GM12878 (cell line): Measurements from ENCODE around the gene UNC93A. TPM values are rescaled to one million over a fixed set of nuclear protein-coding genes. Genes with fewer than 3 reads are reported as not detected.

Experiments used
- ATAC-seq: fragments of 200-7000 bp; cut with Tn5 transposase; 3 replicates; pipeline ENCODE4 v1.9.1; 2020; ENCODE audit warnings: mild to moderate bottlenecking, moderate library complexity
- BruUV-seq: library from RNA; stranded (reverse); fragments of 400-500 nt; replicated peaks from 2 replicates; lab custom pipeline; 2021; lab: Mats Ljungman, UMichigan
- CTCF ChIA-PET: fragments of 300-600 bp; sonication (Branson Sonifier 250); formaldehyde crosslinking; extraction: SDS; loops from one replicate; lab custom pipeline; 2021; ENCODE audit warnings: inconsistent platforms; lab: Yijun Ruan, JAX
- POLR2A ChIA-PET: fragments of 350-600 bp; formaldehyde crosslinking; extraction: SDS; loops from one replicate; lab custom pipeline; 2021; ENCODE audit warnings: inconsistent platforms; lab: Charles Lee
- RAD21 ChIA-PET: fragments of 300-600 bp; sonication (Branson Sonifier 250); formaldehyde crosslinking; loops from one replicate; lab custom pipeline; 2023; ENCODE audit warnings: antibody characterized with exemption; ENCODE audit not compliant: unreplicated experiment; lab: Charles Lee
- SMC1A ChIA-PET: fragments of 300-600 bp; sonication (Branson Sonifier 250); formaldehyde crosslinking; loops from one replicate; lab custom pipeline; 2023; ENCODE audit not compliant: unreplicated experiment, uncharacterized antibody; lab: Charles Lee
- DNase-seq: peaks from one replicate; pipeline ENCODE4 v3.0.0-alpha.2; 2011; ENCODE audit warnings: low read depth, low spot score
- FAIRE-seq: peaks from 3 replicates; lab custom pipeline; 2011; peaks lifted over from hg19 to GRCh38; lab: Jason Lieb, UNC
- H2AFZ ChIP-seq: 2 replicates; pipeline ENCODE4 v1.6.0; 2011; ENCODE audit warnings: low read depth, low read length, control low read depth; ENCODE audit not compliant: control insufficient read depth
- H3K27ac ChIP-seq: 2 replicates; pipeline ENCODE4 v1.5.1; 2011; ENCODE audit warnings: control low read depth; ENCODE audit not compliant: control insufficient read depth, insufficient read depth
- H3K27me3 ChIP-seq, 2 experiments: replicated peaks in 1 of 2; 2 replicates each; pipeline versions ENCODE4 v1.6.0 to v1.6.1; 2011; ENCODE audit warnings: low read length in 1 of 2; ENCODE audit not compliant: control insufficient read depth in 2 of 2, insufficient read depth in 2 of 2
- H3K36me3 ChIP-seq, 2 experiments: 2 replicates each; pipeline ENCODE4 v1.5.1; 2011; ENCODE audit warnings: low read length in 1 of 2; ENCODE audit not compliant: control insufficient read depth in 2 of 2, insufficient read depth in 2 of 2
- H3K4me1 ChIP-seq: 2 replicates; pipeline ENCODE4 v1.6.1; 2011; ENCODE audit warnings: mild to moderate bottlenecking, low read length, moderate library complexity, mixed read lengths; ENCODE audit not compliant: control insufficient read depth, insufficient read depth
- H3K4me2 ChIP-seq: 2 replicates; pipeline ENCODE4 v1.6.0; 2011; ENCODE audit warnings: control low read depth; ENCODE audit not compliant: control insufficient read depth, insufficient read depth
- H3K4me3 ChIP-seq: fragments of 200-600 bp; sonication (generic); 2 replicates; pipeline ENCODE4 v1.5.1; 2016
- H3K79me2 ChIP-seq: 2 replicates; pipeline ENCODE4 v1.6.0; 2011; ENCODE audit warnings: low read length; ENCODE audit not compliant: control insufficient read depth, insufficient read depth
- H3K9ac ChIP-seq: 2 replicates; pipeline ENCODE4 v1.8.0; 2011; ENCODE audit warnings: low read length, control low read depth, mixed read lengths; ENCODE audit not compliant: control insufficient read depth, insufficient read depth
- H3K9me3 ChIP-seq: replicated peaks from 3 replicates; pipeline ENCODE4 v1.5.1; 2011; ENCODE audit warnings: mild to moderate bottlenecking, low read length; ENCODE audit not compliant: control insufficient read depth, insufficient read depth
- H4K20me1 ChIP-seq: 2 replicates; pipeline ENCODE4 v1.6.0; 2011; ENCODE audit not compliant: control insufficient read depth, insufficient read depth
- CBX5 ChIP-seq: sonication (generic); IDR thresholded peaks from 2 replicates; pipeline ENCODE4 v1.6.1; 2016; ENCODE audit warnings: low read depth, moderate library complexity, mild to moderate bottlenecking, inconsistent platforms
- E2F4 ChIP-seq: IDR thresholded peaks from 2 replicates; pipeline ENCODE4 v1.6.1; 2012; ENCODE audit warnings: low read depth, low read length, improper control_type of control experiment
- EED ChIP-seq: sonication (generic); IDR thresholded peaks from 2 replicates; pipeline ENCODE4 v1.6.1; 2016; ENCODE audit warnings: antibody characterized with exemption, low read depth
- FOXM1 ChIP-seq: IDR thresholded peaks from 2 replicates; pipeline ENCODE4 v1.6.1; 2012; ENCODE audit warnings: low read depth, mild to moderate bottlenecking, inconsistent platforms, low read length, moderate library complexity
- HCFC1 ChIP-seq: fragments of 150-350 bp; IDR thresholded peaks from 2 replicates; pipeline ENCODE4 v1.6.1; 2014; ENCODE audit warnings: low read length
- IRF3 ChIP-seq: fragments of 450-650 bp; IDR thresholded peaks from 2 replicates; pipeline ENCODE4 v1.6.1; 2014; ENCODE audit warnings: mild to moderate bottlenecking
- NBN ChIP-seq: fragments of 450-650 bp; IDR thresholded peaks from 2 replicates; pipeline ENCODE4 v1.6.1; 2016
- NFIC ChIP-seq: IDR thresholded peaks from 2 replicates; pipeline ENCODE4 v1.6.1; 2012; ENCODE audit warnings: low read depth, mild to moderate bottlenecking, inconsistent platforms, low read length, moderate library complexity
- NRF1 ChIP-seq: conservative IDR thresholded peaks from 2 replicates; pipeline ENCODE4 v1.6.1; 2011; ENCODE audit warnings: mild to moderate bottlenecking, low read depth, low read length, improper control_type of control experiment
- PAX8 ChIP-seq: fragments of 450-650 bp; IDR thresholded peaks from 2 replicates; pipeline ENCODE4 v1.6.1; 2017; ENCODE audit warnings: mild to moderate bottlenecking, moderate library complexity
- RB1 ChIP-seq: fragments of 450-650 bp; formaldehyde crosslinking; IDR thresholded peaks from 2 replicates; pipeline ENCODE4 v1.6.1; 2017; ENCODE audit warnings: mild to moderate bottlenecking, borderline replicate concordance
- RCOR1 ChIP-seq: conservative IDR thresholded peaks from 2 replicates; pipeline ENCODE4 v1.6.1; 2012; ENCODE audit warnings: low read depth, low read length, improper control_type of control experiment
- SMC3 ChIP-seq: IDR thresholded peaks from 2 replicates; pipeline ENCODE4 v1.6.1; 2011; ENCODE audit warnings: low read length, improper control_type of control experiment, borderline replicate concordance
- STAT3 ChIP-seq: IDR thresholded peaks from 2 replicates; pipeline ENCODE4 v1.6.1; 2011; ENCODE audit warnings: low read depth, low read length, improper control_type of control experiment
- TAF1 ChIP-seq: IDR thresholded peaks from 2 replicates; pipeline ENCODE4 v1.6.1; 2011; ENCODE audit warnings: mild to moderate bottlenecking, low read depth, low read length, borderline replicate concordance
- TCF7 ChIP-seq: IDR thresholded peaks from 2 replicates; pipeline ENCODE4 v1.6.1; 2014; ENCODE audit warnings: antibody characterized with exemption, borderline replicate concordance
- YY1 ChIP-seq: IDR thresholded peaks from 2 replicates; pipeline ENCODE4 v1.6.1; 2011; ENCODE audit warnings: low read depth, mild to moderate bottlenecking, low read length
- ZNF217 ChIP-seq: fragments of 450-650 bp; IDR thresholded peaks from 2 replicates; pipeline ENCODE4 v1.6.1; 2017; ENCODE audit warnings: antibody characterized with exemption, mild to moderate bottlenecking
- WGBS: methylation state at CpG from one replicate; pipeline ENCODE4 v1.1.6; 2016; ENCODE audit warnings: low lambda C conversion rate; ENCODE audit not compliant: insufficient replicate concordance, insufficient coverage; ENCODE audit errors: missing lambda C conversion rate; 5-methylcytosine and 5-hydroxymethylcytosine counted together
- in situ Hi-C: fragments of 300-500 bp; cut with MboI; formaldehyde crosslinking; loops from 9 replicates; pipeline ENCODE4 v1.14.3; 2018; ENCODE audit warnings: mixed read lengths
- intact Hi-C: fragments of 100-400 bp; cut with micrococcal nuclease; formaldehyde crosslinking; loops from one replicate; pipeline ENCODE4 v1.14.2; 2022; ENCODE audit not compliant: unreplicated experiment
- polyA plus RNA-seq, 11 experiments: library from polyadenylated mRNA; depleted of rRNA in 4 of 11; unstranded in 6 of 11; stranded (reverse) in 5 of 11; fragments of >200 nt; fragmentation: Nextera tagmentation in 4 of 11; fragmentation: Illumina TruSeq in 1 of 11; extraction: Ambion mirVana in 4 of 11; extraction: Trizol in 1 of 11; gene quantifications; 1 replicate in 1 of 11; 2 replicates in 10 of 11; pipeline versions ENCODE4 v1.2.1 to v1.2.3, GENCODE V29; 2011 to 2016; ENCODE audit warnings: inconsistent platforms in 2 of 11, missing spikeins in 2 of 11, low read depth in 1 of 11
- total RNA-seq, 4 experiments: library from RNA; depleted of rRNA in 3 of 4; stranded (reverse); fragments of >200 nt in 3 of 4; fragmentation: Illumina TruSeq in 1 of 4; extraction: Trizol in 1 of 4; gene quantifications; 2 replicates each; pipeline versions ENCODE4 v1.2.1 to v1.2.3, GENCODE V29; 2013 to 2021

The UNC93A gene
- total and polyA plus RNA-seq, 10 of the 15 experiments (the other 5 are each of a cell fraction or from before 2014, with no cell fraction given): 0.37 TPM; not detected in 9

- Histone ChIP-seq H3K9ac (no peak overlapping the region), H3K4me2 (no peak overlapping the region), H3K27me3 (peaks cover 1 to 6% of the 10 kb centered on the region in 2 experiments; a peak in 2 of 4 replicates), H3K4me3 (no peak overlapping the region), H3K27ac (no peak overlapping the region), H2AFZ (no peak overlapping the region), H3K4me1 (no peaks in the 10 kb centered on the region), H4K20me1 (no peaks in the 10 kb centered on the region), H3K9me3 (no peaks in the 10 kb centered on the region), H3K36me3 (no peaks in the 10 kb centered on the region)
- POLR2A ChIA-PET: no interaction called here
- in situ Hi-C loops (loop anchor here (5.0 kb wide), 1 partner anchor 521 kb away; no protein-coding TSS in a partner anchor), intact Hi-C loops (loop anchor here (5.0 kb wide), 1 partner anchor 516 kb away; no protein-coding TSS in a partner anchor)
- CTCF ChIA-PET: no interaction called here
- BruUV-seq: no TSS peak
- FAIRE-seq: no peak
- SMC1A ChIA-PET: no interaction called here
- WGBS: 56% methylated on average over 13 of the region's 13 CpGs
- ATAC-seq: no peak
- DNase-seq: no peak
- no peak for TF ChIP-seq RCOR1
- TF ChIP-seq CBX5: no peak
- no peak for TF ChIP-seq PAX8
- TF ChIP-seq RB1: no peak
- TF ChIP-seq FOXM1: no peak
- TF ChIP-seq ZNF217: no peak
- no peak for TF ChIP-seq E2F4
- TF ChIP-seq STAT3: no peak
- TF ChIP-seq NFIC: no peak
- TF ChIP-seq NBN: no peak
- no peak for TF ChIP-seq HCFC1
- no peak for TF ChIP-seq TCF7
- TF ChIP-seq NRF1: no peak
- TF ChIP-seq TAF1: no peak
- no peak for TF ChIP-seq IRF3
- no peak for TF ChIP-seq SMC3
- no peak for TF ChIP-seq EED
- TF ChIP-seq YY1: no peak
- TF ChIP-seq, all 136 proteins: peak for 0
- RAD21 ChIA-PET: no interaction called here
- no peaks in the 10 kb centered on the region for H3K79me2 ChIP-seq
These were observed 2.5 kb downstream of the UNC93A start for GRCh38 chr6:167293590-167294091.
